Nucleus accumbens (tissue), 56 donors: ENCODE measurements around the gene MYO1F.

Source experiments
- DNase-seq, 56 donors: peaks; one replicate each; lab custom pipeline; 2025; lab: John Stamatoyannopoulos, UW

Gene MYO1F

DNA sequence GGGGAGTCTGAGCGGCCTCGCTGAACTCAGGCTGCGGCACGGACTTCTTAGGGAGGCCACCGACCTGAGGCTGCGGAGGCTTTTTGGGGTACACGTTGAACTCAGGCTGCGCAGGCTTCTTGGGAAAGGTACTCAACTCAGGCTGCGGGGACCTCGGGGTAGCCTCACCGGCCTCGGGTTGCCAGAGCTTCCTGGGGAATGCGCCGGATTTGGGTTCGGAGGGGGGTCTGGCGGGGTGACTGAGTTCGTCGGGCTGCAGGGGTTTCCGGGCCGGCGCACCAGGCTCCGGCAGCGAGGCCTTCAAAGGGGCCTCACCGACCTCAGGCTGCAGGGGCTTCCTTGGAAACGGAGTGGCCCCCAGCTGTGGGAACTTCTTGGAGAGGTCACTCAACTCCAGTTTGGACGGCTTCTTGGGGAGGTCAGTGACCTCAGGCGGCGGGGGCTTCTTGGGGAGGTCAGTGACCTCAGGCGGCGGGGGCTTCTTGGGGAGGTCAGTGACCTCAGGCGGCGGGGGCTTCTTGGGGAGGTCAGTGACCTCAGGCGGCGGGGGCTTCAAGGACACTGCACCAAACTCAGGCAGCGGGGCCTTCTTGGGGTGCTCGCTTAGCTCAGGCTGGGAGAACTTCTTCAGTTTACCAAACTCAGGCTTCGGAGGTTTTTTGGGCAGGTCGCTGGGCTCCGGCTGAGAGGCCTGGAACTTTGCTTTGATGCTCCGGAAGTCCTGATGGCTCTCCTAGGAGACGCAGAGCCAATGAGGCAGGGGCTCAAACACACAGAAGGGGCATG lies 78.0 kb downstream of the MYO1F start:
- no peak for DNase-seq

DNA sequence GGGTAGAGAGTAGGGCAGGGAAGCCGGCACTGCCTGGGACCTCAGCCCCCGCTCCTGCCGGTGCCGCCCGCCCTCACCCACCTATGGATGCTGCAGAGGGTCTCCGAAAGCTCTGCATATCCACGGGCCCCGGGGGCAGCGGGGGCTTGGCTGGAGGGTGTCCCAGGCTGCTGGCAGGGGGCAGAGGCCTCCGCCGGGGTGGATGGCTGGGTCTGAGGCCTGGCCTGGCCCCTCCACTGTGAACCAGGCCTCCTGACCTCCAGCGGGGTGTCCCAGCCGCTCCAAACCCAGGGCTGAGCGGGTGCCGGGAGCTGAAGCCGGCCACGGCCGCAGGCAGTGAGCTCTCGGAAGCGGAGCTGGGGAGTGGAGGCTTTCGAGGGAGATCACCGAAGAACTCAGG lies 78.9 kb downstream of the MYO1F start:
- no peak for DNase-seq

DNA sequence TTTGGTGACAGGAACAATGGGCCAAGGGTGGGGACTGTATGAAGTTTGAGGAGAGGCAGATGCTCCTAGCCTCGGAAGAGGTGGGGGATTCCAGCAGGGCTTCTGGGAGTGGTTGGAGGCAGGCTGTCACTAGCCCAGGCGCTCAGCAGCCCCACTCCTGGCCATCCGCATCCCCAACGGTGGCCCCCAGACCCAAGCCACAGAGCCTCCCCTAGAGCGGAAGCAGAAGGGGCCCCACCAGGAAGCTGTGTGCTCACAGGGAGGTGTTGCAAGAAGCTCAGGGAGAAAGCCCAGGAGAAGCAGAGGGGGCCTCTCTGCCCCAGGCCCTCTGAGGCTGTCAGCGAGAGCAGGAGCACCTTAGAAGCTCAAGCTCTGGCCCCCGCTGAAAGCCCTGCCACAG lies 83.1 kb downstream of the MYO1F start:
- DNase-seq: peak in 1 of 56 donors; percentile 8

DNA sequence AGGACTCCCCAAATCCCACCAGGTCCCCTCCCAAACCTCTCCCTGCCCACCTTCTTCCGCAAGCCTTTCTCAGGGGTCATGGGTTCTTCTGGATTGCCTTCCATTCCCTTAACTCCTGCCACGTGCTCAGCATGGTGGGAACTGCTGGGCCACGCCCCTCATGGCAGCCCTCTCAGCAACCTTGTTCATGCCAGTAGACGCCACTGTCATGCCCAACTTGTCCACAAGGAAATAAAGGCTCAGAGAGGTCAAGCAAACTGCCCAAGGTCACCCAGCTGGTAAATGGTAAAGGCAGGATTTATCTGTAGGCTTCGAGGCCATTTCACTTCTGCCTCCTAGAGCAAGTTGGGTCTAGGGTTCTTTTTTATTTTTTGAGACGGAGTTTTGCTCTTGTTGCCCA lies 85.7 kb downstream of the MYO1F start:
- DNase-seq: no peak

DNA sequence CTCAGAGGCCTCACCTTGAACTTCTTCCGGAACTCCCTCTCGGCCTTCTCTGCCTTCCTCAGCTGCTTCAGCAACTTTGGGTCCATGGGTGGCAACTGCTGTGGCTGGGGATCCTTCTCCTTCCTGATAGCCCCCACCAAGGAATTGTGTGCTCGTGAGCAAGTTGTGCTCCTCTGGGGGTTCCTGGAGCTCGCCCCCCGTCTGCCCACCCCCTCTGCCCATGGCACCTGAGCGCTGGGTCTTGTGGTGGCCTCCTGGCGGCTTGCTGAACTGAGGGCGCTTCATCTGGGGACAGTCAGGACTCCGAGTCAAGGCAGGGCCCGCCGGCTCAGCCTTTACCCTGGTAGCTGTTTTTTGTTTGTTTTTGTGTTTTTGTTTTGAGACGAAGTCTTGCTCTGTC lies 86.4 kb downstream of the MYO1F start:
- no peak for DNase-seq

DNA sequence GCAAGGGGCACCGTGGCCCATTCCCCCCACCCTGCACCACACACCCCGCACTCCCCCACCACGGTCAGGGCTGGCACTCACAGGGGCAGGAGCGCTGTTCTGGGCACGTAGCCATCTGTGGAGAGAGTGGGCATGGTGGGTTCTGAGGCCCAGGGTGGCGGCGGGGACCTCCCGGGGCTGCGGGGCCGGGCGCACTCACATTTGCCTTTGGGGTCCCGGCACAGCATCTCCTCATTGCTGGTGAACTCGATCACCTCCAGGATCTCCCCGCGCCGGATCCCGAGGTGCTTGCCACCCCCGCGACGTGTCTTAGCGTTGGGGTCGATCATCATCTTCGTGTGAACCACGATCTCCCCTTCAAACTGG lies 86.9 kb downstream of the MYO1F start:
- no peak for DNase-seq

DNA sequence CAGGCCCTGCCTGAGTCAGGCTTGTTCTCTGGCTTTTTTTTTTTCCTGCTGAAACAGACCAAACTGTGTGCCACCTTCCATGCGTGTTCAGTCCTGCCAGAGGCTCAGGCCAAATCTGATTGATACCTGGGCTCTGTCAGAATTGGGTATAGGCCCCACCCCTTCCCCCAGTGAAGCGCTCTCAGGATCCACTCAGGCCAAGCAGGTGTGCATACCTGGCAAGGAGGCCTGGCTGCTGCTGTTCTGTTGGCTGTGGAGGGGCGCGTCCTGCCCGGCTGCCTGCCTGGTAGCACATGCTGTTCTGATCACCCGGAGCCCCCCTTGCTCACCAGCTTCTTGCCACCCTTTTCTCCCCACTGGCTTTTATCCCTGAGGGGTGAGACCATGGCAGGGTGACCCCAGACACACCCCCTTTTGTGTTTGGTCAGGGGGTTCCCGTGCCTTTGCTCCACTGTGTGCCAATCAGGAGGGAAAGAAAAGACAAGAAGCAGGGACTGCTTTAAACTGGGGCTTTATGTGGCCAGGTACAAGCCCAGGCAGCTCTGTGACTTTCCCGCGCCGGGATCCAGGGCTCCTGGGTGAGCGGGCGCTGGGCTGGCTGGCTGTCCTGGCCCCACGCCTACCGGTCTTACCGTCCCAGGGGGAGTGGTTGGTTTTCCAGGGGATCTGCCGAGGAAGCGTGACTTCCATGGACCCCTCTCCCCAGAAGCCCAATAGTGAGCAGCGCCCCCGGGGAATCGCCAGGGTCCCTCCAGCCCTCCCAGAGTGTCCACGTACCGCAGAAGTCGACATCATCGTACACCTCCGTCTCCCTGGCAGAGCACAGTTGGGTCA lies 87.5 kb downstream of the MYO1F start:
- DNase-seq: no peak

DNA sequence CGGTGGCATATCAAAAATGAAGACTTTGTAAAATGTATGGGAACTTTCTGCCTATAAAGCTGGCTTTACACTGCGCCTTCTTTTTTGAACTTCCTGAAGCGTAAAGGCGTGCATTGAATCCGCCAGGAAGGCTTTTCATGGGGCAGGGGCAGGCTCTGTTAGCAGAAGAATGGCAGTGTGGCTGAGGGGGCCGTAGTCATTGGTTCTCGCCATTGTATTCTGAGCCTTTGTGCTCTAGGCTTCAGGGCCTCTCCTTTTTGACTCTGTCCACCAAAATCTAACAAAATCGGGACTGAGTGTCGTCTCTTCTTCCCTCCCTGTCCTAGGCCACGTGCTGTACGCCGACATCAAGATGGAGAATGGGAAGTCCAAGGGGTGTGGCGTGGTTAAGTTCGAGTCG lies 88.9 kb downstream of the MYO1F start:
- no peak for DNase-seq

DNA sequence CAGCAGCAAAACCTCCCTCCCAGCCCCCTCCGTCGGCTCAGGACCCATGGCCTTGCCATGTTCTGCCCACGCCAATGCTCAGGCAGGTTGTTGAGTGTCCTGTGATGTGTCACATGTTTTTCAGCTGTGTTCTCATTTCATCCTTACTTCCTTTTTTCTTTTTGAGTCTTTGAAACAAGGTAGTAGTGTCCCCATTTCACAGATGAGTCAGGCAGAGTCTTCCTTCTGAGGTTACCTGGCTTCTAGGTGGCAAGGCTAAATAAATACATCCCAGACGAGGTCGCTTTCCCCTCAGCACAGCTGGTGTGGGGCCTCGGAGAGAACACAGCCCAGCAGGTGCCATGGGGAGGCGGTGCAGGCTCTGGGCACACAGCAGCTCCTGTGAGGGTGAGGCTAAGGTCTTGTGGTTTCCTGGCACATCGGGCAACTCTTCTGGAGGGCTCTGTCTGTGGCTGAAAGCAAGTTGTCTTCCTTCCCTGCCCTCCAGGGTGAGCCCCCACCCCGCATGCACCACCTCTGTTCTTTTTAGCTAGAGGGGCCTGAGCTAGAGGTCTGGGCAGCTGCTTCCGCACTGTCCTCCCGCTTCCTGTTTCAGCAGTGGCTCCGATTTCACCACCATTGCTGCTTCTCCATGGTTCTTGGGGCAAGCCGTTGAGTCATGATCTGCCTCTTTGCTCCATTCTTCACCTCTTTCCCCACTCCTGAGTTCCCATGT lies 89.9 kb downstream of the MYO1F start:
- peak in 21 of 56 donors; percentile 7 to 66 (median 21) for DNase-seq

DNA sequence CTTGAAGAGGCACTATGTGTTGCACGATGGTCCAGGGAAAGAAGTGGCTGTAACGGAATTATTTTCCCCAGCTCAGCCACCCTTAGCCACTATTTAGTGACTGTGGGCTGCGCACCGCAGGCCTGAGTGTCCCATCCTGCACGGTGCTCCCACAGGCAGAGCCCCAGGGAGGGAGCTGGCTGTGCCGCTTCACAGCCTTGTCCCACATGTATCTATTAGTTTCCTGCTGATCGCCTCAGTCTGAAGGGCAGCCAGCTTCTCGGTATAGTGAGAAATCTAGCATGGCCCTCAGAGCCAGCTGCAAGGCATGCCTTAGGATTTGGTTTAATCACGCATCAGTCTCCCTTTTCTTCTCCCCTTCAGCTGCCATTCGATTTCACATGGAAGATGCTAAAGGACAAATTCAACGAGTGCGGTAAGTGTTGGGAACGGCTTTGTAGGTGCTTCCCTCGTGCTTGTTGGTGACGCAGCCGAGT lies 90.5 kb downstream of the MYO1F start:
- no peak for DNase-seq

DNA sequence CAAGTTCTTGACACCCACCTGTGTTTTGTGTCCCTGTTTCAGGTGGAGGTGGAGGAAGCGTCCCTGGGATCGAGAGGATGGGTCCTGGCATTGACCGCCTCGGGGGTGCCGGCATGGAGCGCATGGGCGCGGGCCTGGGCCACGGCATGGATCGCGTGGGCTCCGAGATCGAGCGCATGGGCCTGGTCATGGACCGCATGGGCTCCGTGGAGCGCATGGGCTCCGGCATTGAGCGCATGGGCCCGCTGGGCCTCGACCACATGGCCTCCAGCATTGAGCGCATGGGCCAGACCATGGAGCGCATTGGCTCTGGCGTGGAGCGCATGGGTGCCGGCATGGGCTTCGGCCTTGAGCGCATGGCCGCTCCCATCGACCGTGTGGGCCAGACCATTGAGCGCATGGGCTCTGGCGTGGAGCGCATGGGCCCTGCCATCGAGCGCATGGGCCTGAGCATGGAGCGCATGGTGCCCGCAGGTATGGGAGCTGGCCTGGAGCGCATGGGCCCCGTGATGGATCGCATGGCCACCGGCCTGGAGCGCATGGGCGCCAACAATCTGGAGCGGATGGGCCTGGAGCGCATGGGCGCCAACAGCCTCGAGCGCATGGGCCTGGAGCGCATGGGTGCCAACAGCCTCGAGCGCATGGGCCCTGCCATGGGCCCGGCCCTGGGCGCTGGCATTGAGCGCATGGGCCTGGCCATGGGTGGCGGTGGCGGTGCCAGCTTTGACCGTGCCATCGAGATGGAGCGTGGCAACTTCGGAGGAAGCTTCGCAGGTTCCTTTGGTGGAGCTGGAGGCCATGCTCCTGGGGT lies 91.5 kb downstream of the MYO1F start:
- no peak for DNase-seq

DNA sequence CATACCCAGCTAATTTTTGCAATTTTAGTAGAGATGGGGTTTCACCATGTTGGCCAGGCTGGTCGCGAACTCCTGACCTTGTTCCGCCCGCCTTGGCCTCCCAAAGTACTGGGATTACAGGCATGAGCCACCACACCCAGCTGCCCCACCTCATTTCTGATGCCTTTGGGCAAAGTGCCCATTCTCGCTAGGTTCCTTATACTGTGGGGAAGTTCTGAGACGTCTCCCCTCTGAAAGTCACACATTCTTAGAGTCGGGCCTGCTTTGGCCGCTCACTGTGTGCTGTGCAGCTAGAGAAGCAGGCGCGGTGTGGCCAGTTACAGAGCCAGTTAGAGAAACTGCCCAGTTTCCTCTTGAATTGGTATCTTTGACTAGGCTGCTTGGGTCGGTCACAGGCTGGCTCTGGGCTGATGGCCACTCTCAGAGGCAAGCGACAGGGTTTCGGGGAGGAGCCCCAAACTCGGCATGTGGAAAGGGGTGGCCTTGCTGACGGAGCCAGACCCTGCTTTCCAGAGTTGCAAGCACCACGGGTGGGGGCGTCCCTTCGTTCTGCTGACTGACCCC lies 92.8 kb downstream of the MYO1F start:
- DNase-seq: peak in 6 of 56 donors; percentile 7 to 38 (median 28)

DNA sequence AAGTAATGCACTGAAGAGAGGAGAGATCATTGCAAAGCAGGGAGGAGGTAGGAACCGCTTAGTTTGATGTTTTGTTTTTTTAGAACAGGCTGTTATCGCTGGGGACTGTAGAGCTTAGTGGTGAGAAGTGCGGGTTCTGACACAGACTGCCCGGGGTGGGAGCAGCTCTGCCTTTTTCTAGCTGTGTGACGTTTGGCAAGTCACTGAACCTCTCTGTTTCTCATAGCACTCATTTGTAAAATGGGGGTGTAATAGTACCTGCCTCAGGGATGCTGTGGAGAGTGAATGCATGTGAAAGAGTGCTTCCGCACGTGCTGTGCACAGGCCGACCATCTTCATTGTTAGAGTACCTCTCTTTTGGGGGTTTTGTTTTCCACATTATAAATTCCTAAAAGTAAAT lies 94.1 kb downstream of the MYO1F start:
- DNase-seq: no peak

DNA sequence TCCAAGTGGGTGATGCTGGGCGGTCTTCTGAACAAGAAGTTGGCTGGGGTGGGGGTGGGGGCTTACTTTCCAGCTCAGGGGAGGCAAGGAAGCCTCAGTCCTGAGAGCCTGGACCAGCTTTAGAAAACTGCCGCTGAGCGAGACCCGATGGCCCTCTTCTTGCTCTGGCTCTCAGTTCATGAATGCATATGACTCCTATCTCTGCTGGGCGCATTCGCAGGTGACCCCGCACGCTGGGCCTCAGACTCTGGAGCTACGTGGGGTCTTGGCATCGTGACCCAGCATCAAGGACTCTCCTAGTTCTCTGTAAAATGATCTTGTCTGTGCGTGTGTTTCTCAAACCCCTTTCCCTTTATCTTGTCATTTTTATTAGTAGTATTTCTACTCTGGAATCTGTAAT lies 94.5 kb downstream of the MYO1F start:
- DNase-seq: no peak

DNA sequence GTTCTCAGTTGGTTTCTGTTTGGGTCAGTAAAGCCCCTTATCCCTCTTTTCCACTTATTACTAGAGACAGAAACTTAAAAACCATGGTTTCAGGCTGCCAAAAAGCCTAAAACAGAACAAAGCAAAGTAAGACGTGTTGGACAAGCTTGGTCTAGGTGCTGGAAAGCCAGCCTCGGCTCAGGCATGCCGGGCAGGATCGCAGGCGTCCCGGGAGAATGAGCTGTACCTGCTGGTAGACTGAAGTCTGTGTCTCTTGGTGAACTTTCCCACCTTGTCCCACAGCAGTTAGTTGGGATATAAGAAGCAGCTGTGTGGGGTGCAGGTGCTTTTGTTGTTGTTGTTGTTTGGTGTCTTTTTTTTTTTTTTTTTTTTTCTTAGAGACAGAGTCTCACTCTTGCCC lies 95.6 kb downstream of the MYO1F start:
- no peak for DNase-seq

DNA sequence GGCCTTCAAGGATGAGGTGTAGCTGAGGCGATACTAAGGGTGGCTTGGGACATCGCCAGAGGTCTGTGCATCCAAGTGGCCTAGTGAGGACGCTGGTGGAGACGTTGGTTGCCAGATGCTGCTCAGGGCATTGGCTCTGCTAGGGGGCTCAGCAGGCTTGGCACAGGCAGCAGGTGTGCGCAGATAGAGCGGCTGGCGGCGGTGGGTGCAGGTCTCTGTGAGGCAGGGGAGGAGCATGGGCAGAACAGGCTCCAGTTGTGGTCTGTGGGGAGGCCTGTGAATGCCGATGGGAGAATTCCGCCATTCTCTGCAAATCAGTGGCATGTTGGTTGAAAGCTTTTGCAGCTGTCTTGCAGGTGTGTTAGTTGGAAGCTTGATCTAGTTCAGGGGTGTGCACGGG lies 96.0 kb downstream of the MYO1F start:
- no peak for DNase-seq

DNA sequence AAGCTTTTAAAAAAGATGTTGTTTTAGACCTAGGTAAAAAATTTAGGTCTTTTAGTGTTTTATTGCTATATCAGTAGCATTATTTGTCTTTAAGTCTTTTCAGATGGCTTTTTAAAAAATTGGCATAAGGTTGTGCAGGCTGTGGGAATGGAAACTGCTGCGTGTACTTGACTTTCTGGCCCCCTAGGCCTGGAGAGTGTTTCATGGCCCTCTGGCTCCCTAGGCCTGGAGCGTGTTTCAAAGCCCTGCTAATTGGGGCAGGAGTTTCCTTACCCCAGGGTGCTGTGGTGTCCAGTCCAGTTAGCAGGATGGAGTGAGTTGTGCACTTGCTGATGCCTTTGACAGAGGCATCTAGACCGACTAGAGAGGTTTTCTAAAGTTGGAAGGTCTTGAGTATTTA lies 98.6 kb downstream of the MYO1F start:
- no peak for DNase-seq

DNA sequence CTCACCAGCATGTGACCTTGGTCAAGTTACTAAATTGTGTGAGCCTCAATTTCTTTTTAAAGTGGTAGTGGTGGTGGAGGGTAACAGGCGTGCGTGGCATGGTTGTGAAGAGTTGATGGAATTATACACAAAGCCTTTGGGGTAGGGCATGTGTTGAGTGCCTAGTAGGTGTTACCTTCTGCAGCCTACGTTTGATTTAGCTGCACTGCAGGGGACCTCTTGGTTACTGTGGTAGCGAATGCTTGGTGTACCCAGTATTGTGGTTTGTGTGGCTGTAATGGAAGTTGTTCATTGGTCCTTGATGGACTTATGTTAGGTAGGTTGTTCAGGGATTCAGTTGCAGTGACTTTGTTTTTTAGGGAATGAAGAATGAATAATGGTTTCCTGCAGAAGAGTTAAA lies 99.4 kb downstream of the MYO1F start:
- DNase-seq: no peak

DNA sequence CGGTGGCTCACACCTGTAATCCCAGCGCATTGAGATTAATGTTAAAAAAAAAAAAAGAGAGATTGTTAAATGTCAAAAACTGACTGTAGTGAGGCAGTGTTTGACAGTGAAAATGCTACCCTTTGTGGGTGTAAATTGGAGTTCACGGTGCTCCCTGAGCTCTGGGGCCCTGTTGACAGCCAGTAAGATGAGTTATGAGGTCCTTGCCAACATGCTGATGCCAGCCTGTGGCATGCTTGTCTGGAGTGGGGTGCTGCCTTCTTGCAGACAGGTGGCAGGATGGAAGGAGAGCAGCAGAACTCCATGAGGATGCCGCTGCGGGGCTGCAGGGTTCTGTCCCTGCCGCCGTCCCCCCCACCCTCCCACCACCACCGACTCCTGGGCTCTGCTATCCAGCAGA lies 100.7 kb downstream of the MYO1F start:
- DNase-seq: peak in 8 of 56 donors; percentile 4 to 45 (median 20)

DNA sequence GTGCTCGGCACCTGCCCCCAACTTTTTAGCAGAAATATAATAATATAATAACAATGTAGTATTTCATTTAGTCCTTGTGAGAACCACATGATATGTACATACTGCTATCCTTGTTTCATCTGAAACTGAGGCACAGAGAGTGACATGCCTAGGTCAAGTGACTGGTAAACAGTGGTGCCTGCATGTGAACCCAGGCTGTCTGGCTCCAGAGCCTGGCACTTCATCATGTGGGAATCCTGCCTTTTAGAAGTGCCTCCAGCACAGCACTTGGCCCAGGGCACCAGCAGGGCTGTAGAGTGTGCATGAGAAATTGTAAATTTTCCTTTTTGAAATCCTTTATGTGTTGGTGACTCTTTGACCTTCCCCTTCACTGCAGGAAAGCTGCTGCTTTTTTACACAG lies 102.2 kb downstream of the MYO1F start:
- DNase-seq: no peak
